GM12878 (cell line): Measurements from ENCODE around the gene LEKR1.

Source experiments
- CBFB ChIP-seq: IDR thresholded peaks from 2 replicates; pipeline ENCODE4 v1.6.1; 2016; ENCODE audit warnings: antibody characterized with exemption, low read depth
- CHD2 ChIP-seq: IDR thresholded peaks from 2 replicates; pipeline ENCODE4 v1.6.1; 2011; ENCODE audit warnings: low read depth, low read length, improper control_type of control experiment, borderline replicate concordance
- EGR1 ChIP-seq, 2 experiments: IDR thresholded peaks; 1 replicate in 1 of 2; 2 replicates in 1 of 2; pipeline ENCODE4 v1.6.1; 2011 to 2012; ENCODE audit warnings: low read depth in 2 of 2, low read length in 2 of 2, borderline replicate concordance in 1 of 2, mild to moderate bottlenecking in 1 of 2, moderate library complexity in 1 of 2
- FOXM1 ChIP-seq: IDR thresholded peaks from 2 replicates; pipeline ENCODE4 v1.6.1; 2012; ENCODE audit warnings: low read depth, mild to moderate bottlenecking, inconsistent platforms, low read length, moderate library complexity
- GABPA ChIP-seq: IDR thresholded peaks from 2 replicates; pipeline ENCODE4 v1.6.1; 2014; ENCODE audit warnings: antibody characterized with exemption, low read depth, mild to moderate bottlenecking, inconsistent platforms
- MYC ChIP-seq: IDR thresholded peaks from 2 replicates; pipeline ENCODE4 v1.6.1; 2011; ENCODE audit warnings: mild to moderate bottlenecking, low read length, moderate library complexity, inconsistent platforms; ENCODE audit not compliant: insufficient read depth, insufficient replicate concordance, insufficient read length, severe bottlenecking
- NFXL1 ChIP-seq: fragments of 450-650 bp; IDR thresholded peaks from 2 replicates; pipeline ENCODE4 v1.6.1; 2017; ENCODE audit warnings: antibody characterized with exemption, mild to moderate bottlenecking, borderline replicate concordance
- POLR2A ChIP-seq: IDR thresholded peaks from 2 replicates; pipeline ENCODE4 v1.6.1; 2011; ENCODE audit warnings: low read depth, mild to moderate bottlenecking, low read length
- RAD51 ChIP-seq: fragments of 450-650 bp; IDR thresholded peaks from 2 replicates; pipeline ENCODE4 v1.6.1; 2016; ENCODE audit warnings: moderate library complexity, mild to moderate bottlenecking, inconsistent platforms
- RCOR1 ChIP-seq: conservative IDR thresholded peaks from 2 replicates; pipeline ENCODE4 v1.6.1; 2012; ENCODE audit warnings: low read depth, low read length, improper control_type of control experiment
- YY1 ChIP-seq: IDR thresholded peaks from 2 replicates; pipeline ENCODE4 v1.6.1; 2011; ENCODE audit warnings: low read depth, mild to moderate bottlenecking, low read length
- TF ChIP-seq, protein P1 (sequence below): IDR thresholded peaks from 2 replicates; pipeline ENCODE4 v1.6.1; 2012; ENCODE audit warnings: low read depth, low read length, improper control_type of control experiment

DNA sequence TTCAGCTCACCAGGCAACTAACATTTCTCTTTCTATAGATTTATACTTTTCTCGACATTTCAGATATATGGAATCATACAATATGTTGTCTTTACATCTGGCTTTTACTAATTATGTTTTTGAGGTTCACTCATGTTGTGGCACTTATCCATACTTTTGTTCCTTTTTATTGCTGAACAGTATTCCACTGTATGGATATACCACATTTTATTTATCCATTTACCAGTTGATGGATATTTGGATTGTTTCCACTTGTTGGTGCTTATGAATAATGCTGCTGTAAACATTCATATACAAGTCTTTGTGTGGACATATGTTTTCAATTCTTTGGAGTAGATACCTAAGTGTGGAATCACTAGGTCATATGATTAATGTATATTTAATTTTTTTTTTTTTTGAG is 97.2 kb downstream of the LEKR1 start:
- TF ChIP-seq RCOR1 (no peak), CBFB (no peak), MYC (no peak), FOXM1 (no peak), EGR1 (IDR thresholded peaks at IDR 0.05; ENCODE audit: borderline replicate concordance in 1 of 2, low read depth in 2 of 2, low read length in 2 of 2) (no peak), GABPA (no peak), POLR2A (no peak), RAD51 (no peak), CHD2 (no peak), NFXL1 (no peak), YY1 (no peak)
- TF ChIP-seq, protein P1, sequence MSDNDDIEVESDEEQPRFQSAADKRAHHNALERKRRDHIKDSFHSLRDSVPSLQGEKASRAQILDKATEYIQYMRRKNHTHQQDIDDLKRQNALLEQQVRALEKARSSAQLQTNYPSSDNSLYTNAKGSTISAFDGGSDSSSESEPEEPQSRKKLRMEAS, result no peak
